ENCODE measurements around the gene ST8SIA5.

Gene ST8SIA5

GRCh38 chr18:46672062-46672970 lies 84.5 kb downstream of the ST8SIA5 start:
- DNase-seq (ENCODE audit: low read depth): no peak

GRCh38 chr18:46668694-46669093 lies 88.2 kb downstream of the ST8SIA5 start:
- DNase-seq (ENCODE audit: low read depth): no peak

GRCh38 chr18:46668135-46668534 lies 88.7 kb downstream of the ST8SIA5 start:
- no peak for DNase-seq (ENCODE audit: low read depth)

GRCh38 chr18:46663539-46663938 lies 93.3 kb downstream of the ST8SIA5 start:
- no peak for DNase-seq (ENCODE audit: low read depth)

- no peak for DNase-seq (ENCODE audit: low read depth)
These were observed 95.7 kb downstream of the ST8SIA5 start for GRCh38 chr18:46660957-46661749.

- no peak for DNase-seq (ENCODE audit: low read depth)
These were observed 97.4 kb downstream of the ST8SIA5 start for GRCh38 chr18:46659484-46659883.

- no peak for DNase-seq (ENCODE audit: low read depth)
These were observed 99.5 kb downstream of the ST8SIA5 start, which contains the start of gene LOXHD1 for GRCh38 chr18:46657115-46657955. TSS of gene LOXHD1 (minus strand) at chr18:46657220. CDS start at chr18:46657033, 187 bp downstream.

- DNase-seq (ENCODE audit: low read depth): no peak
These were observed 100.3 kb downstream of the ST8SIA5 start for GRCh38 chr18:46656326-46657114.

GRCh38 chr18:46652372-46652771 lies 104.5 kb downstream of the ST8SIA5 start:
- DNase-seq (ENCODE audit: low read depth): no peak

- no peak for DNase-seq (ENCODE audit: low read depth)
These were observed 106.2 kb downstream of the ST8SIA5 start for GRCh38 chr18:46650681-46651080.

- DNase-seq (ENCODE audit: low read depth): no peak
These were observed 107.6 kb downstream of the ST8SIA5 start for GRCh38 chr18:46649071-46649862.

- DNase-seq (ENCODE audit: low read depth): no peak
These were observed 110.4 kb downstream of the ST8SIA5 start for GRCh38 chr18:46646468-46646867.

- DNase-seq (ENCODE audit: low read depth): no peak
These were observed 114.3 kb downstream of the ST8SIA5 start for GRCh38 chr18:46642561-46642960.

- DNase-seq (ENCODE audit: low read depth): no peak
These were observed 114.9 kb downstream of the ST8SIA5 start for GRCh38 chr18:46641917-46642316.

GRCh38 chr18:46639386-46639785 lies 117.5 kb downstream of the ST8SIA5 start:
- no peak for DNase-seq (ENCODE audit: low read depth)

GRCh38 chr18:46636040-46636630 lies 120.7 kb downstream of the ST8SIA5 start:
- no peak for DNase-seq (ENCODE audit: low read depth)

- no peak for DNase-seq (ENCODE audit: low read depth)
These were observed 124.3 kb downstream of the ST8SIA5 start for GRCh38 chr18:46632401-46633071.

- no peak for DNase-seq (ENCODE audit: low read depth)
These were observed 125.9 kb downstream of the ST8SIA5 start for GRCh38 chr18:46630991-46631390.

- no peak for DNase-seq (ENCODE audit: low read depth)
These were observed 126.7 kb downstream of the ST8SIA5 start for GRCh38 chr18:46630160-46630559.
